ENCODE results near the gene GNL2.

DNA sequence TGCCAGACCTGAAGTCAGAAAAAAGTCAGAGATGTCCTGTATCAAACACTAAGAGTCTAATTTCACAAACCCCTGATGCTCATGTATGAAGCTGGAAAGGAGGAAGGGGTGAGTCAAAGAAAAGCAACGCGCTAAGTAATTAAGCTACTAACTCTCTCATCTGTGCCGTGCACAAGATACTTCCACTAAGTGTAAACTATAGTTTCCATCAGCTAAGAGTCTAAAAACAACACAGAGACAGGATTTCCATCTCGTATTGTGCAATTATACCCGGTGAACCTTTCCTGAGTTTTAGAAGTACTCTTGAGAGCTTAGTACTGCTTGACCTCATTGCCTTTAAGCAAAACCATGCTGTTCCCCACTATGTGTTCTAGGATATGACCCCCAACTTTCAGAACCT lies 20.0 kb downstream of the GNL2 start:
- TF ChIP-seq, protein P1, sequence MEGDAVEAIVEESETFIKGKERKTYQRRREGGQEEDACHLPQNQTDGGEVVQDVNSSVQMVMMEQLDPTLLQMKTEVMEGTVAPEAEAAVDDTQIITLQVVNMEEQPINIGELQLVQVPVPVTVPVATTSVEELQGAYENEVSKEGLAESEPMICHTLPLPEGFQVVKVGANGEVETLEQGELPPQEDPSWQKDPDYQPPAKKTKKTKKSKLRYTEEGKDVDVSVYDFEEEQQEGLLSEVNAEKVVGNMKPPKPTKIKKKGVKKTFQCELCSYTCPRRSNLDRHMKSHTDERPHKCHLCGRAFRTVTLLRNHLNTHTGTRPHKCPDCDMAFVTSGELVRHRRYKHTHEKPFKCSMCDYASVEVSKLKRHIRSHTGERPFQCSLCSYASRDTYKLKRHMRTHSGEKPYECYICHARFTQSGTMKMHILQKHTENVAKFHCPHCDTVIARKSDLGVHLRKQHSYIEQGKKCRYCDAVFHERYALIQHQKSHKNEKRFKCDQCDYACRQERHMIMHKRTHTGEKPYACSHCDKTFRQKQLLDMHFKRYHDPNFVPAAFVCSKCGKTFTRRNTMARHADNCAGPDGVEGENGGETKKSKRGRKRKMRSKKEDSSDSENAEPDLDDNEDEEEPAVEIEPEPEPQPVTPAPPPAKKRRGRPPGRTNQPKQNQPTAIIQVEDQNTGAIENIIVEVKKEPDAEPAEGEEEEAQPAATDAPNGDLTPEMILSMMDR (conservative IDR thresholded peaks at IDR 0.05; ENCODE audit: low read length), result no peak
- TF ChIP-seq EZH2phosphoT487 (IDR thresholded peaks at IDR 0.05; ENCODE audit: borderline replicate concordance), result no peak

Data from Loucy (cell line).